ENCODE results near the gene FZD10.

FZD10 gene

DNA sequence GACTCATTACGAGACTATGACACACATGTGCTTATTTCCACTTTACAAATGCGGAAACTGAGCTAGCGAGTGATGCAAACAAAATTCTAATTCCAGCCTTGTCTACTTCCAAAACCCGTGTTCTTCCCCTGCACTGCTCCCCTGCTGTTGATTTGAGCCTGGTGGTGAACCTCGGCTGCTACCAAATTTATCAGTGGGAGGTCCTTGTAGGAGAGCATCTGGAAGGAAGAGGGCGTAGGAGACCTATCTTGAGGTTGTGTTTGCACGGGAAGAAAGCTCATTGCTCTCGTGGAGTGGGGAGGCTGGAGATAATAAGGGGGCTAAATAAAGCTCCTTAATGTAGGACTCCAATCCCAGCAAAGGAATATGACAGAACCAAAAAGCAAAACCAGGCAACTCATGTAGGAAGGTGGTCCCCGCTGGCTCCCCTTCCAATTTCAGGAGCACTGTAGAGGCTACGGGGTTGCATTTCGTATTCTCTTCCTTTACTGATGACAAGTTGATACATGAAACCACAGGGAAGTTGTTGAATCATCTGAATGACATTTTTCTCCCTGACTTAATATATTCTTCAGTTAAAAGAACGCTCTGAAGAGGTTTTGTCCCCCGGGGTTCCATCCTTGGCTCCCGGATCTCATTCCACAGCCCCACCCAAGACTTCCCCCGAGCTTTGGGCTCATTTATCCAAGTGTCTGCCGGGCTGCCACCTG is 52.6 kb downstream of the FZD10 start:
- no peak for DNase-seq
